Nephron (organoid): ENCODE data around the gene ARHGEF4.

Experiments used
- H3K27ac Mint-ChIP-seq, 3 experiments: 2 replicates each; pipeline ENCODE4 v1.8.0; 2020; ENCODE audit warnings: mixed read lengths in 3 of 3, mild to moderate bottlenecking in 2 of 3, moderate library complexity in 1 of 3
- H3K27me3 Mint-ChIP-seq: 2 replicates; pipeline ENCODE4 v1.8.0; 2021; ENCODE audit warnings: low read depth, mild to moderate bottlenecking, moderate library complexity, mixed read lengths
- H3K36me3 Mint-ChIP-seq: 2 replicates; pipeline ENCODE4 v1.8.0; 2020; ENCODE audit warnings: low read depth, mixed read lengths
- H3K4me1 Mint-ChIP-seq: 2 replicates; pipeline ENCODE4 v1.8.0; 2020; ENCODE audit warnings: mixed read lengths
- H3K4me3 Mint-ChIP-seq, 3 experiments: 2 replicates each; pipeline ENCODE4 v1.8.0; 2020; ENCODE audit warnings: mild to moderate bottlenecking in 3 of 3, mixed read lengths in 3 of 3, moderate library complexity in 2 of 3
- H3K9me3 Mint-ChIP-seq: 2 replicates; pipeline ENCODE4 v1.8.0; 2020; ENCODE audit warnings: mixed read lengths
- TF ChIP-seq, protein P1 (sequence below), 3 experiments: fragments of 200-600 bp; sonication (generic); IDR thresholded peaks; one replicate each; pipeline ENCODE4 v1.5.0; 2021; ENCODE audit warnings: antibody characterized with exemption in 3 of 3; ENCODE audit not compliant: unreplicated experiment in 3 of 3

The ARHGEF4 gene

DNA sequence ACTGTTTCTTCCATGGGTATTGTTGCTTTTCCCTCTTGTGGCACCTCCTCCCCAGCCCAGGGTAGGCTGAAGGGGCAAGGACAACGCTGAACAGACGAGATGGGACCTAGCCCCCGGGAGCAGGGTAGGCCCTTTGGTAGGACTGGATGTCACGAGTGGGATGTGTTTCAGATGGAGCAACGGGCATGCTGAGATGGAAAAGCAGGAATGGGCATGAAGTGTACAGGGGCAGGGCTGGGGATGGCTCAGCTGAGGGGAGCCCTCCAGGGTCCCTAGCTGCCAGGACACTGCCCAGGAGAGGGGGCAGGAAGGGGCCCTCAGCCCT is 33.4 kb downstream of the ARHGEF4 start:
- TF ChIP-seq, protein P1, sequence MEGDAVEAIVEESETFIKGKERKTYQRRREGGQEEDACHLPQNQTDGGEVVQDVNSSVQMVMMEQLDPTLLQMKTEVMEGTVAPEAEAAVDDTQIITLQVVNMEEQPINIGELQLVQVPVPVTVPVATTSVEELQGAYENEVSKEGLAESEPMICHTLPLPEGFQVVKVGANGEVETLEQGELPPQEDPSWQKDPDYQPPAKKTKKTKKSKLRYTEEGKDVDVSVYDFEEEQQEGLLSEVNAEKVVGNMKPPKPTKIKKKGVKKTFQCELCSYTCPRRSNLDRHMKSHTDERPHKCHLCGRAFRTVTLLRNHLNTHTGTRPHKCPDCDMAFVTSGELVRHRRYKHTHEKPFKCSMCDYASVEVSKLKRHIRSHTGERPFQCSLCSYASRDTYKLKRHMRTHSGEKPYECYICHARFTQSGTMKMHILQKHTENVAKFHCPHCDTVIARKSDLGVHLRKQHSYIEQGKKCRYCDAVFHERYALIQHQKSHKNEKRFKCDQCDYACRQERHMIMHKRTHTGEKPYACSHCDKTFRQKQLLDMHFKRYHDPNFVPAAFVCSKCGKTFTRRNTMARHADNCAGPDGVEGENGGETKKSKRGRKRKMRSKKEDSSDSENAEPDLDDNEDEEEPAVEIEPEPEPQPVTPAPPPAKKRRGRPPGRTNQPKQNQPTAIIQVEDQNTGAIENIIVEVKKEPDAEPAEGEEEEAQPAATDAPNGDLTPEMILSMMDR (IDR thresholded peaks at IDR 0.05; ENCODE audit: unreplicated experiment in 3 of 3), result no peak

DNA sequence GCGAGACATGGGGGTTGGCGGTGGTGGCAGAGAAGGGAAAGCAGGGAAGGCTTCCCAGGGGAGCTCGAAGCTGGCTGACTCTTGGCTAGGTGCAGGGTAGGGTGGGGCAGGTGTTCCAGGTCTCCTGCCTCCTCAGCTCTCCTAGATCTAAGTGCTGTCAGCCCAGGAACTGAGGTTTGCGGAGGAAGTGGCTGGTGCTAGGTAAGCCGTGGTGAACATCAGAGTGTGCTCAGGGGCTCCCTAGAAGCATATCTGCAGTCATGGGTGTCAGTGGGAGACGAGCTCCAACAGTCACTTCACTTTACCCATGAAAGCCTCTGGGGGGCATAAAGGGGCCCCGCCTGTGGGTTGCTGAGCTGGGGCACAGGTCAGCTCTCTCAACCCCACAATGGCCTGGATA is 34.1 kb downstream of the ARHGEF4 start:
- Mint-ChIP-seq H3K4me1 (no peaks in the 10 kb centered on the region), H3K27me3 (peaks cover 38% of the 10 kb centered on the region), H3K4me3 (no peak overlapping the region), H3K36me3 (no peaks in the 10 kb centered on the region), H3K9me3 (no peaks in the 10 kb centered on the region), H3K27ac (no peak overlapping the region)
- TF ChIP-seq, protein P1 (IDR thresholded peaks at IDR 0.05; ENCODE audit: unreplicated experiment in 3 of 3), result no peak

More for the DNA sequence above, 33.4 kb downstream of the ARHGEF4 start:
- H3K36me3 Mint-ChIP-seq, result no peaks in the 10 kb centered on the region
- H3K4me3 Mint-ChIP-seq, result no peak overlapping the region
- H3K4me1 Mint-ChIP-seq, result no peaks in the 10 kb centered on the region
- H3K9me3 Mint-ChIP-seq, result no peaks in the 10 kb centered on the region
- peaks cover 34% of the 10 kb centered on the region for H3K27me3 Mint-ChIP-seq
- no peak overlapping the region for H3K27ac Mint-ChIP-seq

DNA sequence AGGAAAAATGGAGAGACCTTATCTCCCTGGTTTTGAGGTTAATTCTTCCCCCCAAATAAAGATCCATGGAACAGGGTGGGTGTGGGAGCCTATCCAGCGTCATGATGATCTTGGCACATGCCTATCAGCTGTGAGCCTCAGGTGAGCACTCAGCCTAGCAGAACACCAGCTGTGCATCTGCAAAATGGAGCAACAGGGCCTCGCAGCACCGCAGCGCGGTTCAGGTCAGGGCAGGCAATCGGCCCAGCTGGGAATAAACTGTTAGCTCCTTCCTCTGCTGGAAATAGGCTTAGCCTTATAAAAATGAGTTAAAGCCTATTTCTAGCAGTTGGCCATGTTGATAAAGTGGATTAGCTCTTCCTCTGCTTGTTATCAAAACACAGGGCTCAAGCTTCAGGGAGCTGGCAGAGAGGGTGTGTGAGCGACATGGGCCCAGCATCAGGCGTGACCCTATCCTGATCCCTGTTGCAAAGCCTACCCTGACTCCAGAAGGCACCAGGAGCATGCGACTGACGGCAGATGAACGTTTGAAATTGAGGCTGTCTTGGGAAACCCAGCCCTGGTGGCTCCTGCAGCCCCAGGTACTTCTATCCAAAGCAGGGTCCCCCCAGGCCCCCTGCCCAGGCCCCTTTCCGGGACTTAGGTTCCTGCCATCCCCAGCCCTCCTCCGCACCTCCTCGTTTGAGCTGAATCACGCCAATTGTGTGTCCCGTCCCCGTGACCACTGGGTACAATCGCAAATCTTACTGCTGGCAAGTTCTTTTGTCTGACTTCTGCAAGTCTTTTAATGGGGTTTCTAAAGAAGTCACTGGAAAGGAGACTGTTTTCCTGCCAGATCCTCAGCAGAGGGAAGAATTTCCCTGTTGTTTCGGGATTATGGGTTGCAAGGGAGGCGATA is 35.4 kb downstream of the ARHGEF4 start:
- peak overlapping the region in 1 of 3 experiments; percentile 45 for H3K27ac Mint-ChIP-seq
- H3K36me3 Mint-ChIP-seq, result no peaks in the 10 kb centered on the region
- no peaks in the 10 kb centered on the region for H3K4me1 Mint-ChIP-seq
- H3K27me3 Mint-ChIP-seq, result peaks cover 44% of the 10 kb centered on the region
- no peaks in the 10 kb centered on the region for H3K9me3 Mint-ChIP-seq
- TF ChIP-seq, protein P1 (IDR thresholded peaks at IDR 0.05; ENCODE audit: unreplicated experiment in 3 of 3), result no peak
- H3K4me3 Mint-ChIP-seq, result no peak overlapping the region

DNA sequence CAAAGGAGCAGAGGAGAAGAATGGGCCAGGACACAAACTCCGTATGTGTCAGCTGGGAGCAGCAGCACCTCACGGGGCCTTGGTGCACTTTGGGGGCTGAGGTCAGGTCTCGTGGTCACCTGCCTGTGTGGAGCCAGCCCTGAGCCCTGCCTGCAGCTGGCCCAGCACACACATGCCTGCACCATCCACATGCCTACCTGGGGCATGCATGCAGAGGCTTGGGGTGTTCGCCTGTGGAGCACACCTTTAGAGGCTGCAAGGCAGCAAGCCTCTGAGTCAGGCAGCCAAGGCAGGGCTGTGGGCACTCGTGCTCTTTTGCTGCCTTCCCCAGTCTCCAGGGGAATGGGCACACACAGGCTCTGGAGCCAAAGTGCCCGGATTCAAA is 36.0 kb downstream of the ARHGEF4 start:
- Mint-ChIP-seq H3K4me1 (no peaks in the 10 kb centered on the region), H3K27ac (peak overlapping the region in 1 of 3 experiments; percentile 45), H3K36me3 (no peaks in the 10 kb centered on the region), H3K9me3 (no peaks in the 10 kb centered on the region), H3K27me3 (peaks cover 44% of the 10 kb centered on the region), H3K4me3 (no peak overlapping the region)
- TF ChIP-seq, protein P1 (IDR thresholded peaks at IDR 0.05; ENCODE audit: unreplicated experiment in 3 of 3), result no peak

DNA sequence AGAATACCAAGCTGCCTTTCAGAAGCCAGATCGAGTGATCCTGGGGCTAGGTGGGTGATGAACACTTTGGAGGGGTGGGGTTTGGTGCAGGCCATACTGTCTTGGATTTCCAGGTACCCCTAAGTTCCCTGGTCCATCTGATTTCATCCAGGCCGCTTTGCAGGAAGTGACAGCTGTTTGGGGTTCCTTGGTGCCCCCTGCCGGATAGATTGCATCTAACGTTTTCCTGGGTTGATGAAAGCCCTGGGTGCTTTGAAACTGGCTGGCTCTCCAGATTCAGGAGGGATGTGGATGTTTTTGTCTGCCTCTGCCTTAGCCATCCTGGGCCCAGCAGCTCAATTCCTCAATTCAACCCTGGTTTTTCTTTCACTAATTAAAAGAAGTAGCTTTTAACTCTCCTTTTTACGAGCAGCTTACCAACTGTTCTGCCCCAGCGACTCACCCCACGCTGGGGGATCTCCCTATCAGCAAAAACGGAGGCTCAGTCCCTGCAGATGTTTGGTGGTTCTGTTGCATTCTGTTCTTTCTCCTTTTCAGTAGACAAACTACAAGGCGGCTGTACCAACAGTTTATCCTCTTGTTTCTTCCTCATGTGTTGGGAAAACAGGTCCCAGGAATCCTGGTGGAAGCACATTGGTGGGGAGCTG is 37.1 kb downstream of the ARHGEF4 start:
- Mint-ChIP-seq H3K27me3 (peaks cover 43% of the 10 kb centered on the region), H3K27ac (no peak overlapping the region), H3K4me3 (no peak overlapping the region), H3K9me3 (peaks cover 3% of the 10 kb centered on the region), H3K4me1 (no peaks in the 10 kb centered on the region), H3K36me3 (no peaks in the 10 kb centered on the region)
- TF ChIP-seq, protein P1 (IDR thresholded peaks at IDR 0.05; ENCODE audit: unreplicated experiment in 3 of 3), result peak; percentile 57 to 69 (median 67)
